Mesendoderm (in vitro differentiated cells): Measurements from ENCODE around the gene MSI1.

ENCODE experiments used
- DNase-seq: peaks from one replicate; pipeline ENCODE4 v3.0.0; 2013
- H2AK5ac ChIP-seq: 2 replicates; pipeline ENCODE4 v1.6.1; 2013; ENCODE audit warnings: low read length, inconsistent platforms
- H2BK120ac ChIP-seq: 2 replicates; pipeline ENCODE4 v1.6.1; 2013; ENCODE audit warnings: low read depth, mild to moderate bottlenecking, low read length, moderate library complexity, mixed read lengths
- H2BK15ac ChIP-seq: replicated peaks from 2 replicates; pipeline ENCODE4 v1.6.1; 2013; ENCODE audit warnings: low read depth, mild to moderate bottlenecking, moderate library complexity
- H2BK5ac ChIP-seq: 2 replicates; pipeline ENCODE4 v1.6.1; 2013; ENCODE audit warnings: low read length, inconsistent platforms
- H3K18ac ChIP-seq: 2 replicates; pipeline ENCODE4 v1.6.1; 2013; ENCODE audit warnings: mild to moderate bottlenecking, low read length, mixed read lengths
- H3K23ac ChIP-seq: one replicate; pipeline ENCODE4 v1.6.1; 2013; ENCODE audit warnings: low read length
- H3K27ac ChIP-seq: 2 replicates; pipeline ENCODE4 v1.5.1; 2013; ENCODE audit warnings: low read depth, mild to moderate bottlenecking, inconsistent platforms, low read length, moderate library complexity
- H3K27me3 ChIP-seq: 2 replicates; pipeline ENCODE4 v1.6.1; 2013; ENCODE audit warnings: low read length, control low read depth, mild to moderate bottlenecking, inconsistent platforms; ENCODE audit not compliant: insufficient read depth, poor library complexity
- H3K36me3 ChIP-seq: 2 replicates; pipeline ENCODE4 v1.6.1; 2013; ENCODE audit warnings: low read length, inconsistent platforms; ENCODE audit not compliant: control insufficient read depth, insufficient read depth
- H3K4ac ChIP-seq: one replicate; pipeline ENCODE4 v1.6.1; 2013; ENCODE audit warnings: low read depth, mild to moderate bottlenecking, low read length, moderate library complexity
- H3K4me1 ChIP-seq: 2 replicates; pipeline ENCODE4 v1.6.1; 2013; ENCODE audit warnings: low read depth, low read length, inconsistent platforms; ENCODE audit not compliant: control insufficient read depth
- H3K4me2 ChIP-seq: 2 replicates; pipeline ENCODE4 v1.6.1; 2013; ENCODE audit warnings: low read length
- H3K4me3 ChIP-seq: 2 replicates; pipeline ENCODE4 v1.5.1; 2013; ENCODE audit warnings: mild to moderate bottlenecking, low read length
- H3K56ac ChIP-seq: one replicate; pipeline ENCODE4 v1.6.1; 2013; ENCODE audit warnings: low read length
- H3K79me1 ChIP-seq: 2 replicates; pipeline ENCODE4 v1.6.1; 2013; ENCODE audit warnings: low read length, inconsistent platforms
- H3K79me2 ChIP-seq: 2 replicates; pipeline ENCODE4 v1.6.1; 2013; ENCODE audit warnings: mild to moderate bottlenecking, low read length; ENCODE audit not compliant: control insufficient read depth, insufficient read depth
- H3K9ac ChIP-seq: 2 replicates; pipeline ENCODE4 v1.6.1; 2013; ENCODE audit warnings: low read length, inconsistent platforms
- H4K5ac ChIP-seq: one replicate; pipeline ENCODE4 v1.6.1; 2013; ENCODE audit warnings: low read length
- H4K8ac ChIP-seq: one replicate; pipeline ENCODE4 v1.6.1; 2013; ENCODE audit warnings: low read depth, mild to moderate bottlenecking, control low read depth, low read length, moderate library complexity
- WGBS: extraction: QIAGEN DNeasy Blood & Tissue Kit; methylation state at CpG from one replicate; pipeline ENCODE4 v1.1.7; 2013; ENCODE audit warnings: low lambda C conversion rate, missing lambda C conversion rate; ENCODE audit not compliant: insufficient coverage; ENCODE audit errors: extremely low coverage; 5-methylcytosine and 5-hydroxymethylcytosine counted together

Gene MSI1

GRCh38 chr12:120381752-120382419 is 12.9 kb upstream of the MSI1 start:
- H3K4me2 ChIP-seq = no peak overlapping the region
- no peak overlapping the region for H3K4ac ChIP-seq
- H3K18ac ChIP-seq = no peak overlapping the region
- H4K5ac ChIP-seq = no peak overlapping the region
- H3K9ac ChIP-seq = no peak overlapping the region
- H3K56ac ChIP-seq = no peak overlapping the region
- H2BK5ac ChIP-seq = no peak overlapping the region
- no CpG with 5 or more reads among the region's 6 CpGs for WGBS
- H3K27me3 ChIP-seq = no peaks in the 10 kb centered on the region
- H2BK120ac ChIP-seq = no peak overlapping the region
- no peak overlapping the region for H3K23ac ChIP-seq
- no peak for DNase-seq
- no peak overlapping the region for H4K8ac ChIP-seq
- H3K79me1 ChIP-seq = no peaks in the 10 kb centered on the region
- H3K4me3 ChIP-seq = no peak overlapping the region
- no peaks in the 10 kb centered on the region for H3K36me3 ChIP-seq
- no peak overlapping the region for H2AK5ac ChIP-seq
- H2BK15ac ChIP-seq = no peak overlapping the region
- H3K4me1 ChIP-seq = no peaks in the 10 kb centered on the region
- no peak overlapping the region for H3K27ac ChIP-seq
- H3K79me2 ChIP-seq = no peaks in the 10 kb centered on the region

- DNase-seq = no peak
Observed at GRCh38 chr12:120378036-120378435, 9.1 kb upstream of the MSI1 start.

GRCh38 chr12:120377611-120378010 is 8.6 kb upstream of the MSI1 start:
- no peak overlapping the region for H2AK5ac ChIP-seq
- H3K36me3 ChIP-seq = no peaks in the 10 kb centered on the region
- H3K4me2 ChIP-seq = no peak overlapping the region
- no CpG with 5 or more reads among the region's 4 CpGs for WGBS
- no peak overlapping the region for H3K9ac ChIP-seq
- H3K23ac ChIP-seq = no peak overlapping the region
- DNase-seq = no peak
- H3K79me2 ChIP-seq = no peaks in the 10 kb centered on the region
- H3K27ac ChIP-seq = no peak overlapping the region
- H2BK5ac ChIP-seq = no peak overlapping the region
- no peaks in the 10 kb centered on the region for H3K4me1 ChIP-seq
- H4K8ac ChIP-seq = no peak overlapping the region
- H3K18ac ChIP-seq = no peak overlapping the region
- no peaks in the 10 kb centered on the region for H3K27me3 ChIP-seq
- no peak overlapping the region for H2BK120ac ChIP-seq
- H2BK15ac ChIP-seq = no peak overlapping the region
- no peak overlapping the region for H4K5ac ChIP-seq
- no peak overlapping the region for H3K56ac ChIP-seq
- no peak overlapping the region for H3K4me3 ChIP-seq
- H3K4ac ChIP-seq = no peak overlapping the region
- H3K79me1 ChIP-seq = no peaks in the 10 kb centered on the region

More at GRCh38 chr12:120378036-120378435, 9.1 kb upstream of the MSI1 start:
- H3K56ac ChIP-seq = no peak overlapping the region
- H2BK120ac ChIP-seq = no peak overlapping the region
- no peaks in the 10 kb centered on the region for H3K36me3 ChIP-seq
- H3K79me2 ChIP-seq = no peaks in the 10 kb centered on the region
- H3K27me3 ChIP-seq = no peaks in the 10 kb centered on the region
- no peak overlapping the region for H4K8ac ChIP-seq
- H3K4me2 ChIP-seq = no peak overlapping the region
- no peak overlapping the region for H2BK5ac ChIP-seq
- no peaks in the 10 kb centered on the region for H3K4me1 ChIP-seq
- H2AK5ac ChIP-seq = no peak overlapping the region
- no peak overlapping the region for H3K4me3 ChIP-seq
- no peak overlapping the region for H3K18ac ChIP-seq
- H3K23ac ChIP-seq = no peak overlapping the region
- H4K5ac ChIP-seq = no peak overlapping the region
- no peak overlapping the region for H2BK15ac ChIP-seq
- no peak overlapping the region for H3K9ac ChIP-seq
- WGBS = 100% methylated on average over 2 of the region's 5 CpGs
- no peak overlapping the region for H3K27ac ChIP-seq
- no peak overlapping the region for H3K4ac ChIP-seq
- H3K79me1 ChIP-seq = no peaks in the 10 kb centered on the region

GRCh38 chr12:120376934-120377572 is 8.1 kb upstream of the MSI1 start:
- no peak overlapping the region for H4K8ac ChIP-seq
- H2AK5ac ChIP-seq = no peak overlapping the region
- no peaks in the 10 kb centered on the region for H3K4me1 ChIP-seq
- H3K79me2 ChIP-seq = no peaks in the 10 kb centered on the region
- H3K56ac ChIP-seq = no peak overlapping the region
- no peak overlapping the region for H3K4me3 ChIP-seq
- no peak overlapping the region for H3K27ac ChIP-seq
- no peak overlapping the region for H3K23ac ChIP-seq
- no CpG with 5 or more reads among the region's 5 CpGs for WGBS
- no peak overlapping the region for H3K18ac ChIP-seq
- H3K79me1 ChIP-seq = no peaks in the 10 kb centered on the region
- DNase-seq = no peak
- no peak overlapping the region for H2BK15ac ChIP-seq
- H3K27me3 ChIP-seq = no peaks in the 10 kb centered on the region
- H3K4ac ChIP-seq = no peak overlapping the region
- no peak overlapping the region for H4K5ac ChIP-seq
- H2BK5ac ChIP-seq = no peak overlapping the region
- no peak overlapping the region for H3K9ac ChIP-seq
- no peak overlapping the region for H3K4me2 ChIP-seq
- no peaks in the 10 kb centered on the region for H3K36me3 ChIP-seq
- H2BK120ac ChIP-seq = no peak overlapping the region

- no peaks in the 10 kb centered on the region for H3K79me1 ChIP-seq
- H4K8ac ChIP-seq = no peak overlapping the region
- no peaks in the 10 kb centered on the region for H3K79me2 ChIP-seq
- H3K36me3 ChIP-seq = no peaks in the 10 kb centered on the region
- H3K27me3 ChIP-seq = no peaks in the 10 kb centered on the region
- no peak overlapping the region for H3K4me2 ChIP-seq
- no peak overlapping the region for H2AK5ac ChIP-seq
- H4K5ac ChIP-seq = no peak overlapping the region
- H3K4me1 ChIP-seq = no peaks in the 10 kb centered on the region
- H2BK5ac ChIP-seq = no peak overlapping the region
- H3K18ac ChIP-seq = no peak overlapping the region
- peak; percentile 54 for DNase-seq
- no CpG with 5 or more reads among the region's 5 CpGs for WGBS
- H3K23ac ChIP-seq = no peak overlapping the region
- no peak overlapping the region for H3K9ac ChIP-seq
- no peak overlapping the region for H2BK15ac ChIP-seq
- no peak overlapping the region for H3K56ac ChIP-seq
- H3K4me3 ChIP-seq = no peak overlapping the region
- H3K27ac ChIP-seq = no peak overlapping the region
- H2BK120ac ChIP-seq = no peak overlapping the region
- no peak overlapping the region for H3K4ac ChIP-seq
Observed at GRCh38 chr12:120376416-120376815, 7.5 kb upstream of the MSI1 start.

- H2BK120ac ChIP-seq = no peak overlapping the region
- WGBS = no CpG with 5 or more reads among the region's 2 CpGs
Observed at GRCh38 chr12:120376009-120376408, 7.0 kb upstream of the MSI1 start.

More at GRCh38 chr12:120376009-120376408, 7.0 kb upstream of the MSI1 start:
- Histone ChIP-seq H3K36me3 (no peaks in the 10 kb centered on the region), H2BK15ac (no peak overlapping the region), H4K8ac (no peak overlapping the region), H3K27me3 (no peaks in the 10 kb centered on the region), H3K18ac (no peak overlapping the region), H3K9ac (no peak overlapping the region), H3K79me2 (no peaks in the 10 kb centered on the region), H3K27ac (no peak overlapping the region), H4K5ac (no peak overlapping the region), H3K23ac (no peak overlapping the region), H3K4me1 (peaks cover 2% of the 10 kb centered on the region), H2AK5ac (no peak overlapping the region), H3K4me2 (no peak overlapping the region), H2BK5ac (no peak overlapping the region), H3K79me1 (no peaks in the 10 kb centered on the region), H3K4me3 (no peak overlapping the region), H3K56ac (no peak overlapping the region), H3K4ac (no peak overlapping the region)
- DNase-seq = no peak
